Measurements from ENCODE around the gene RASSF8.
A peak's percentile ranks its signal among the peaks of the same experiment; 100 is the strongest.

The RASSF8 gene

GRCh38 chr12:25995906-25996305 lies 37.4 kb downstream of the RASSF8 start:
- no peak for TF ChIP-seq CTCF (IDR thresholded peaks at IDR 0.05; ENCODE audit: low read depth, low read length, missing control alignments)
- H3K27me3 ChIP-seq (replicated peaks): no peaks in the 10 kb centered on the region
- no peaks in the 10 kb centered on the region for H3K36me3 ChIP-seq (replicated peaks)
- DNase-seq: peak; percentile 51
- no peak overlapping the region for H3K4me3 ChIP-seq (ENCODE audit: low read depth, low read length)
- peak overlapping the region; percentile 80 for H3K27ac ChIP-seq
- in situ Hi-C loops (cut with HindIII; ENCODE audit: low pct_ligation_motif_present, low sequenced_read_pairs): no loop called here

- TF ChIP-seq CTCF (IDR thresholded peaks at IDR 0.05; ENCODE audit: low read depth, low read length, missing control alignments): no peak
- in situ Hi-C loops (cut with HindIII; ENCODE audit: low pct_ligation_motif_present, low sequenced_read_pairs): no loop called here
- no peak for DNase-seq
- peak overlapping the region; percentile 80 for H3K27ac ChIP-seq
- no peaks in the 10 kb centered on the region for H3K36me3 ChIP-seq (replicated peaks)
- H3K4me3 ChIP-seq (ENCODE audit: low read depth, low read length): no peak overlapping the region
- H3K27me3 ChIP-seq (replicated peaks): no peaks in the 10 kb centered on the region
Measured at GRCh38 chr12:25996677-25997076, 38.2 kb downstream of the RASSF8 start.

DNA sequence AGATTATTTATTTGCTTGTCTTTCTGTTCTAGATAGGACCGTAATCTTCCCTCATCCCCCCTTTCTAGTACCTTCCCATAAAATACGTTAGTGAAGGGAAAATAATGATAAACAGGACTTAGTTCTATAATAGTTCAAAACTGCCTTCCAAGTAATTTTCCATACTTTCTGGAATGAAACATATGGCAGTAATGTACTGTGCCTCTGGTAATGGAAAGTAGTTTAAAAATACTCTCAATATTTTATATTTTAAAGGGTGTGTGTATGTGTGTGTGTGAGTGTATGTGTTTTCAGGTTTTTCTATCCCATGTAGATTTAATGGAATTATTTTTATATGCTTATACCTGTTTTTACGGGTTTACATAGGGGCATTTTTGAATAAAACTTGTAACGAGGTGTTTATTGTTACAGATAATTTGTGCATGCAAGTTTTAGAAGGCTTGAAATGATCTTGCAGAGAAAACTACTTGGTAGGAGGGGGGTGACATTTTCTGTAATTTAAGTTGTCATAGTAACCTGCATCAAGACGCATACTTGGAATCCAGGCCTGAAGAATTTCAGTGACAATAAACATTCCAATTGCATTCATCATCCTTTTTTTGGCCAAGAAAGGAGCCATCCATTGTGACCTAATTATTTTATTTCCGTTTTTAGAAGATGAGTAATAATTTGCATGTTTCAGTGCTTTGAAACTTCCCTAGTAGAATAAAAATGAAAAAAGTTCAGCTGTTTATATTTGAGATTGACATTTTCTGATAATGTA lies 38.9 kb downstream of the RASSF8 start:
- no peaks in the 10 kb centered on the region for H3K27me3 ChIP-seq (replicated peaks)
- H3K27ac ChIP-seq: peak overlapping the region; percentile 80
- DNase-seq: peak; percentile 83
- in situ Hi-C loops (cut with HindIII; ENCODE audit: low pct_ligation_motif_present, low sequenced_read_pairs): no loop called here
- H3K36me3 ChIP-seq (replicated peaks): no peaks in the 10 kb centered on the region
- H3K4me3 ChIP-seq (ENCODE audit: low read depth, low read length): no peak overlapping the region
- TF ChIP-seq CTCF (IDR thresholded peaks at IDR 0.05; ENCODE audit: low read depth, low read length, missing control alignments): no peak

DNA sequence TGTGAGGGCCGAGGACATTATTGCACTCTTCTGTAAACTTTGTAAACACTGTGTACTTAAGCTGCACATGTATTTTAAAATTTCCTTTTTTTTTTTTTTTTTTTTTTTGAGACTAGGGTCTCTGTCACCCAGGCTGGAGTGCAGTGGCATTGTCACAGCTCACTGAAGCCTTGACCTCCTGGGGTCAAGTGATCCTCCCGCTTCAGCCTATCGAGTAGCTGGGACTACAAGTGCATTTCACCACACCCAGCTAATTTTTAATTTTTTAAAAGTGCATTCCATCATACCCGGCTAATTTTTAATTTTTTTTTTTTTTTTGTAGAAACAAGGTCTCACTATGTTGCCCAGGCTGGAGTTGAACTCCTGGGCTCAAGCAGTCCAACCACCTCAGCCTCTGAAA lies 42.4 kb downstream of the RASSF8 start:
- Histone ChIP-seq H3K27me3 (replicated peaks) (no peaks in the 10 kb centered on the region), H3K36me3 (replicated peaks) (no peaks in the 10 kb centered on the region), H3K4me3 (ENCODE audit: low read depth, low read length) (no peak overlapping the region), H3K27ac (no peak overlapping the region)
- DNase-seq: no peak
- no peak for TF ChIP-seq CTCF (IDR thresholded peaks at IDR 0.05; ENCODE audit: low read depth, low read length, missing control alignments)
- in situ Hi-C loops (cut with HindIII; ENCODE audit: low pct_ligation_motif_present, low sequenced_read_pairs): loop anchor here (25.0 kb wide), 1 partner anchor 564 kb away; no protein-coding TSS in a partner anchor

GRCh38 chr12:26001530-26001929 lies 43.0 kb downstream of the RASSF8 start:
- H3K36me3 ChIP-seq (replicated peaks): no peaks in the 10 kb centered on the region
- H3K27me3 ChIP-seq (replicated peaks): no peaks in the 10 kb centered on the region
- peak; percentile 19 for TF ChIP-seq CTCF (IDR thresholded peaks at IDR 0.05; ENCODE audit: low read depth, low read length, missing control alignments)
- no peak for DNase-seq
- H3K4me3 ChIP-seq (ENCODE audit: low read depth, low read length): no peak overlapping the region
- in situ Hi-C loops (cut with HindIII; ENCODE audit: low pct_ligation_motif_present, low sequenced_read_pairs): loop anchor here (25.0 kb wide), 1 partner anchor 564 kb away; no protein-coding TSS in a partner anchor
- no peak overlapping the region for H3K27ac ChIP-seq

Measured in brain microvascular endothelial cell (primary cell).